PC-3 (cell line): ENCODE results near the gene GRIN3B. TPM values are rescaled to one million over a fixed set of nuclear protein-coding genes. Genes with fewer than 3 reads are reported as not detected.

ENCODE experiments used
- ATAC-seq: fragments of 200-7000 bp; cut with Tn5 transposase; 2 replicates; pipeline ENCODE4 v1.9.1; 2020; ENCODE audit warnings: mild to moderate bottlenecking, moderate library complexity
- BruUV-seq: library from RNA; stranded (reverse); fragments of 400-500 nt; replicated peaks from 2 replicates; lab custom pipeline; 2021; lab: Mats Ljungman, UMichigan
- CTCF ChIA-PET: fragments of 300-600 bp; sonication (Branson Sonifier 250); formaldehyde crosslinking; loops from one replicate; lab custom pipeline; 2022; ENCODE audit warnings: antibody characterized with exemption; lab: Charles Lee
- POLR2A ChIA-PET: fragments of 300-600 bp; sonication (Branson Sonifier 250); formaldehyde crosslinking; loops from one replicate; lab custom pipeline; 2022; ENCODE audit warnings: antibody characterized with exemption; ENCODE audit not compliant: unreplicated experiment; lab: Charles Lee
- DNase-seq: peaks from one replicate; pipeline ENCODE4 v3.0.0-alpha.2; 2015
- H2AFZ ChIP-seq: fragments of 300-600 bp; sonication (generic); 2 replicates; pipeline ENCODE4 v1.6.0; 2016; ENCODE audit warnings: antibody characterized with exemption, low read length
- H3F3A ChIP-seq: fragments of 300-600 bp; sonication (generic); one replicate; pipeline ENCODE4 v1.6.0; 2017; ENCODE audit warnings: antibody characterized with exemption, low read length, control low read depth, mild to moderate bottlenecking; ENCODE audit not compliant: unreplicated experiment
- H3K27ac ChIP-seq: fragments of 300-600 bp; sonication (generic); 2 replicates; pipeline ENCODE4 v1.5.1; 2016; ENCODE audit warnings: mild to moderate bottlenecking, low read length
- H3K27me3 ChIP-seq: fragments of 300-600 bp; sonication (generic); 2 replicates; pipeline ENCODE4 v1.6.1; 2016; ENCODE audit warnings: low read length, mixed read lengths
- H3K36me3 ChIP-seq: fragments of 300-600 bp; sonication (generic); 2 replicates; pipeline ENCODE4 v1.6.1; 2016; ENCODE audit warnings: low read depth, mixed run types, low read length, mixed read lengths
- H3K4me1 ChIP-seq: fragments of 300-600 bp; sonication (generic); 2 replicates; pipeline ENCODE4 v1.5.1; 2016; ENCODE audit warnings: low read length; ENCODE audit not compliant: insufficient read depth
- H3K4me2 ChIP-seq: fragments of 300-600 bp; sonication (generic); 2 replicates; pipeline ENCODE4 v1.6.0; 2016; ENCODE audit warnings: low read length
- H3K4me3 ChIP-seq: fragments of 300-600 bp; sonication (generic); 2 replicates; pipeline ENCODE4 v1.5.1; 2016; ENCODE audit warnings: mild to moderate bottlenecking, low read length, mixed read lengths
- H3K79me2 ChIP-seq: fragments of 300-600 bp; sonication (generic); 2 replicates; pipeline ENCODE4 v1.6.1; 2017; ENCODE audit warnings: low read length, mixed read lengths
- H3K9ac ChIP-seq: fragments of 300-600 bp; sonication (generic); 2 replicates; pipeline ENCODE4 v1.6.0; 2016; ENCODE audit warnings: mild to moderate bottlenecking, low read length
- H3K9me2 ChIP-seq: fragments of 300-600 bp; sonication (generic); replicated peaks from 2 replicates; pipeline ENCODE4 v1.6.1; 2016; ENCODE audit warnings: mixed run types, low read length, mixed read lengths
- H3K9me3 ChIP-seq: fragments of 300-600 bp; sonication (generic); 2 replicates; pipeline ENCODE4 v1.6.1; 2016; ENCODE audit warnings: low read length, mixed read lengths
- H4K20me1 ChIP-seq: fragments of 300-600 bp; sonication (generic); 2 replicates; pipeline ENCODE4 v1.6.1; 2016; ENCODE audit warnings: low read length, mixed read lengths
- CTCF ChIP-seq: fragments of 300-600 bp; sonication (generic); conservative IDR thresholded peaks from 2 replicates; pipeline ENCODE4 v1.5.1; 2017; ENCODE audit warnings: antibody characterized with exemption, low read depth, mild to moderate bottlenecking, low read length
- EZH2 ChIP-seq: fragments of 300-600 bp; sonication (generic); IDR thresholded peaks from one replicate; pipeline ENCODE4 v1.6.1; 2017; ENCODE audit warnings: antibody characterized with exemption, mild to moderate bottlenecking, low read length; ENCODE audit not compliant: unreplicated experiment
- EZH2phosphoT487 ChIP-seq: fragments of 300-600 bp; sonication (generic); IDR thresholded peaks from 2 replicates; pipeline ENCODE4 v1.6.1; 2018; ENCODE audit warnings: mild to moderate bottlenecking, antibody characterized with exemption, low read length, borderline replicate concordance
- intact Hi-C: fragments of 100-400 bp; cut with micrococcal nuclease; formaldehyde crosslinking; loops from 2 replicates; pipeline ENCODE4 v1.9.0; 2023
- total RNA-seq: library from RNA; depleted of rRNA; stranded (reverse); fragments of >200 nt; gene quantifications from 2 replicates; pipeline ENCODE4 v1.2.3, GENCODE V29; 2014

The GRIN3B gene
- total RNA-seq, 1 experiment from 2014 or later = 0.69 TPM

- ATAC-seq = peak; percentile 65
- H3K4me1 ChIP-seq = no peaks in the 10 kb centered on the region; the same call in 1 of the 2 replicates
- H3K9ac ChIP-seq = peak overlapping the region; percentile 72
- CTCF ChIA-PET = interaction anchor here (0.7 kb wide), 1 partner anchor 355 kb away, joined by 3 read pairs; no protein-coding TSS in a partner anchor
- H4K20me1 ChIP-seq = no peaks in the 10 kb centered on the region
- intact Hi-C loops = loop anchor here (5.0 kb wide), 1 partner anchor 74 kb away; the partner anchor contains the start of gene GPX4
- DNase-seq = peak; percentile 55
- peak overlapping the region; percentile 95 for H3K4me3 ChIP-seq
- TF ChIP-seq EZH2phosphoT487 (no peak), CTCF (no peak), EZH2 (no peak)
- peak overlapping the region; percentile 92 for H3K4me2 ChIP-seq
- H3K9me3 ChIP-seq = no peaks in the 10 kb centered on the region
- BruUV-seq = no TSS peak
- H3K27ac ChIP-seq = peak overlapping the region; percentile 76
- 0 out of 2 replicates have a peak overlapping the region, but pooled peaks have one; percentile 72 for H2AFZ ChIP-seq
- peaks cover 6% of the 10 kb centered on the region; the same call in 1 of the 2 replicates for H3K36me3 ChIP-seq
- no peaks in the 10 kb centered on the region for H3K27me3 ChIP-seq
- no peaks in the 10 kb centered on the region for H3K9me2 ChIP-seq
- POLR2A ChIA-PET = no interaction called here
- no peaks in the 10 kb centered on the region for H3F3A ChIP-seq
- H3K79me2 ChIP-seq = peaks cover 37% of the 10 kb centered on the region
Observed at GRCh38 chr19:1028062-1028926, 28.1 kb downstream of the GRIN3B start.

- peaks cover 6% of the 10 kb centered on the region; the same call in 1 of the 2 replicates for H3K36me3 ChIP-seq
- no peaks in the 10 kb centered on the region for H3F3A ChIP-seq
- no peaks in the 10 kb centered on the region for H3K27me3 ChIP-seq
- H4K20me1 ChIP-seq = no peaks in the 10 kb centered on the region
- no TSS peak for BruUV-seq
- POLR2A ChIA-PET = no interaction called here
- no peaks in the 10 kb centered on the region; the same call in 1 of the 2 replicates for H3K4me1 ChIP-seq
- H3K4me2 ChIP-seq = no peak overlapping the region
- H3K9me2 ChIP-seq = no peaks in the 10 kb centered on the region
- H3K79me2 ChIP-seq = peaks cover 27% of the 10 kb centered on the region
- ATAC-seq (no peak), DNase-seq (no peak)
- intact Hi-C loops = no loop called here
- H3K4me3 ChIP-seq = no peak overlapping the region
- no peak overlapping the region for H3K27ac ChIP-seq
- no peaks in the 10 kb centered on the region for H3K9me3 ChIP-seq
- CTCF ChIA-PET = interaction anchor here (0.7 kb wide), 1 partner anchor 32 kb away, joined by 11 read pairs; no protein-coding TSS in a partner anchor
- no peak overlapping the region for H2AFZ ChIP-seq
- H3K9ac ChIP-seq = no peak overlapping the region
- TF ChIP-seq CTCF (no peak), EZH2 (no peak), EZH2phosphoT487 (no peak)
Observed at GRCh38 chr19:1032264-1032867, 32.1 kb downstream of the GRIN3B start.
